NCI-H2081 (cell line): ENCODE data around the gene RHOBTB1.
A peak's percentile ranks its signal among the peaks of the same experiment; 100 is the strongest.
"Not testable (repeated sequence)": the region's sequence is repeated elsewhere in the genome, so short reads cannot be mapped to it uniquely, and the experiment has no call there.

ENCODE experiments used
- DNase-seq, 2 experiments: peaks; one replicate each; lab custom pipeline; 2025; lab: John Stamatoyannopoulos, UW

The RHOBTB1 gene

GRCh38 chr10:60868946-60869345 is 75.0 kb downstream of the RHOBTB1 start:
- no peak for DNase-seq

GRCh38 chr10:60865198-60865783 is 78.7 kb downstream of the RHOBTB1 start:
- DNase-seq, result no peak

- no peak for DNase-seq
Observed at GRCh38 chr10:60863796-60864195, 80.2 kb downstream of the RHOBTB1 start.

- no peak for DNase-seq
Observed at GRCh38 chr10:60862517-60862916, 81.5 kb downstream of the RHOBTB1 start.

- DNase-seq, result peak in 1 of 2 experiments; percentile 22
Observed at GRCh38 chr10:60856405-60856804, 87.6 kb downstream of the RHOBTB1 start.

- DNase-seq, result no peak
Observed at GRCh38 chr10:60853637-60854036, 90.3 kb downstream of the RHOBTB1 start.

GRCh38 chr10:60853107-60853506 is 90.9 kb downstream of the RHOBTB1 start:
- DNase-seq, result no peak

- no peak for DNase-seq
Observed at GRCh38 chr10:60849740-60850139, 94.2 kb downstream of the RHOBTB1 start.

GRCh38 chr10:60849217-60849616 is 94.8 kb downstream of the RHOBTB1 start:
- no peak for DNase-seq

- no peak for DNase-seq
Observed at GRCh38 chr10:60848680-60849079, 95.3 kb downstream of the RHOBTB1 start.

GRCh38 chr10:60848126-60848525 is 95.9 kb downstream of the RHOBTB1 start:
- no peak for DNase-seq

GRCh38 chr10:60846173-60846572 is 97.8 kb downstream of the RHOBTB1 start:
- DNase-seq, result no peak

GRCh38 chr10:60845038-60845437 is 98.9 kb downstream of the RHOBTB1 start:
- no peak for DNase-seq

GRCh38 chr10:60842694-60843093 is 101.3 kb downstream of the RHOBTB1 start:
- DNase-seq, result no peak

- not testable (repeated sequence) for DNase-seq
Observed at GRCh38 chr10:60841227-60841626, 102.8 kb downstream of the RHOBTB1 start.

GRCh38 chr10:60835049-60835448 is 108.9 kb downstream of the RHOBTB1 start:
- DNase-seq, result no peak

- DNase-seq, result no peak
Observed at GRCh38 chr10:60834401-60834800, 109.6 kb downstream of the RHOBTB1 start.

- not testable (repeated sequence) for DNase-seq
Observed at GRCh38 chr10:60832136-60832535, 111.8 kb downstream of the RHOBTB1 start.

- peak in 1 of 2 experiments; percentile 37 for DNase-seq
Observed at GRCh38 chr10:60828489-60828852, 115.5 kb downstream of the RHOBTB1 start.

- no peak for DNase-seq
Observed at GRCh38 chr10:60827791-60828488, 116.0 kb downstream of the RHOBTB1 start.

- no peak for DNase-seq
Observed at GRCh38 chr10:60825520-60825919, 118.5 kb downstream of the RHOBTB1 start.

- no peak for DNase-seq
Observed at GRCh38 chr10:60823324-60823723, 120.7 kb downstream of the RHOBTB1 start.

- DNase-seq, result no peak
Observed at GRCh38 chr10:60822809-60823208, 121.2 kb downstream of the RHOBTB1 start.

- DNase-seq, result no peak
Observed at GRCh38 chr10:60821656-60822055, 122.3 kb downstream of the RHOBTB1 start.
